ENCODE measurements around the gene ARHGAP6. TPM values are rescaled to one million over a fixed set of nuclear protein-coding genes. Genes with fewer than 3 reads are reported as not detected.

Gene ARHGAP6
- total and polyA plus RNA-seq, 4 donors: 5.1 to 19.5 (median 12.9) TPM

GRCh38 chrX:11111947-11112346 lies 553.8 kb downstream of the ARHGAP6 start:
- Histone ChIP-seq H3K27ac (ENCODE audit: low read depth in 1 of 2, low read length in 2 of 2) (peak overlapping the region in 1 of 2 donors; percentile 30), H3K4me3 (ENCODE audit: low read length in 2 of 2) (no peak overlapping the region), H3K9me3 (ENCODE audit: control insufficient read depth, low read length) (no peaks in the 10 kb centered on the region), H3K27me3 (ENCODE audit: control insufficient read depth in 1 of 2, insufficient read depth in 2 of 2, low read length in 1 of 2) (no peaks in the 10 kb centered on the region), H3K36me3 (ENCODE audit: control insufficient read depth in 1 of 2, insufficient read depth in 2 of 2, low read length in 1 of 2) (no peaks in the 10 kb centered on the region), H3K4me1 (ENCODE audit: control insufficient read depth in 1 of 2, insufficient read depth in 2 of 2, low read length in 2 of 2) (no peaks in the 10 kb centered on the region)
- 35 to 56% methylated on average over 9 of the region's 9 CpGs for WGBS, 2 donors
- DNase-seq: no peak
- no peak for ATAC-seq (ENCODE audit: low FRiP score)
- intact Hi-C loops (cut with DNase I): no loop called here

- WGBS, 2 donors: 0 to 35% methylated on average over 58 of the region's 58 CpGs
- DNase-seq (peak; percentile 89 to 93), ATAC-seq (ENCODE audit: low FRiP score) (peak; percentile 92)
- Histone ChIP-seq H3K9me3 (ENCODE audit: control insufficient read depth, low read length) (no peaks in the 10 kb centered on the region), H3K27me3 (ENCODE audit: control insufficient read depth in 1 of 2, insufficient read depth in 2 of 2, low read length in 1 of 2) (no peaks in the 10 kb centered on the region), H3K4me3 (ENCODE audit: low read length in 2 of 2) (peak within 1 kb of the TSS in 1 of 2 donors; percentile 72), H3K4me1 (ENCODE audit: control insufficient read depth in 1 of 2, insufficient read depth in 2 of 2, low read length in 2 of 2) (no peaks in the 10 kb centered on the region), H3K36me3 (ENCODE audit: control insufficient read depth in 1 of 2, insufficient read depth in 2 of 2, low read length in 1 of 2) (no peaks in the 10 kb centered on the region), H3K27ac (ENCODE audit: low read depth in 1 of 2, low read length in 2 of 2) (peak within 1 kb of the TSS in 1 of 2 donors; percentile 56)
- intact Hi-C loops (cut with DNase I): no loop called here
Observed at GRCh38 chrX:11111037-11111851, 554.5 kb downstream of the ARHGAP6 start, which contains the start of gene HCCS. HCCS (plus strand) TSS chrX:11111332; CDS start chrX:11112061, 729 bp downstream.

- H3K9me3 ChIP-seq (ENCODE audit: control insufficient read depth, low read length): no peaks in the 10 kb centered on the region
- H3K4me1 ChIP-seq (ENCODE audit: control insufficient read depth in 1 of 2, insufficient read depth in 2 of 2, low read length in 2 of 2): no peaks in the 10 kb centered on the region
- DNase-seq (no peak), ATAC-seq (ENCODE audit: low FRiP score) (no peak)
- WGBS, 2 donors: 87 to 94% methylated on average over 2 of the region's 2 CpGs
- no peaks in the 10 kb centered on the region for H3K36me3 ChIP-seq (ENCODE audit: control insufficient read depth in 1 of 2, insufficient read depth in 2 of 2, low read length in 1 of 2)
- intact Hi-C loops (cut with DNase I): loop anchor here in 1 of 2 donors (10.0 kb wide), 1 partner anchor 915 kb away; no protein-coding TSS in a partner anchor
- H3K27me3 ChIP-seq (ENCODE audit: control insufficient read depth in 1 of 2, insufficient read depth in 2 of 2, low read length in 1 of 2): no peaks in the 10 kb centered on the region
- no peak overlapping the region for H3K4me3 ChIP-seq (ENCODE audit: low read length in 2 of 2)
- no peak overlapping the region for H3K27ac ChIP-seq (ENCODE audit: low read depth in 1 of 2, low read length in 2 of 2)
Observed at GRCh38 chrX:11109968-11110367, 555.8 kb downstream of the ARHGAP6 start.

GRCh38 chrX:11108253-11108941 lies 557.3 kb downstream of the ARHGAP6 start:
- Histone ChIP-seq H3K27me3 (ENCODE audit: control insufficient read depth in 1 of 2, insufficient read depth in 2 of 2, low read length in 1 of 2) (no peaks in the 10 kb centered on the region), H3K4me1 (ENCODE audit: control insufficient read depth in 1 of 2, insufficient read depth in 2 of 2, low read length in 2 of 2) (no peaks in the 10 kb centered on the region), H3K9me3 (ENCODE audit: control insufficient read depth, low read length) (no peaks in the 10 kb centered on the region), H3K27ac (ENCODE audit: low read depth in 1 of 2, low read length in 2 of 2) (no peak overlapping the region), H3K36me3 (ENCODE audit: control insufficient read depth in 1 of 2, insufficient read depth in 2 of 2, low read length in 1 of 2) (no peaks in the 10 kb centered on the region), H3K4me3 (ENCODE audit: low read length in 2 of 2) (no peak overlapping the region)
- ATAC-seq (ENCODE audit: low FRiP score) (no peak), DNase-seq (no peak)
- intact Hi-C loops (cut with DNase I): loop anchor here in 1 of 2 donors (10.0 kb wide), 1 partner anchor 914 kb away; no protein-coding TSS in a partner anchor
- 80 to 96% methylated on average over 4 of the region's 4 CpGs for WGBS, 2 donors

GRCh38 chrX:11105080-11105479 lies 560.6 kb downstream of the ARHGAP6 start:
- intact Hi-C loops (cut with DNase I): loop anchor here in 1 of 2 donors (10.0 kb wide), 1 partner anchor 910 kb away; no protein-coding TSS in a partner anchor
- no peak overlapping the region for H3K27ac ChIP-seq (ENCODE audit: low read depth in 1 of 2, low read length in 2 of 2)

GRCh38 chrX:11103751-11104150 lies 562.0 kb downstream of the ARHGAP6 start:
- Histone ChIP-seq H3K4me3 (ENCODE audit: low read length in 2 of 2) (no peak overlapping the region), H3K9me3 (ENCODE audit: control insufficient read depth, low read length) (no peaks in the 10 kb centered on the region), H3K4me1 (ENCODE audit: control insufficient read depth in 1 of 2, insufficient read depth in 2 of 2, low read length in 2 of 2) (no peaks in the 10 kb centered on the region), H3K36me3 (ENCODE audit: control insufficient read depth in 1 of 2, insufficient read depth in 2 of 2, low read length in 1 of 2) (no peaks in the 10 kb centered on the region), H3K27ac (ENCODE audit: low read depth in 1 of 2, low read length in 2 of 2) (no peak overlapping the region), H3K27me3 (ENCODE audit: control insufficient read depth in 1 of 2, insufficient read depth in 2 of 2, low read length in 1 of 2) (no peaks in the 10 kb centered on the region)
- intact Hi-C loops (cut with DNase I): loop anchor here (5.0 to 10.0 kb wide), 3 partner anchors 481 to 911 kb away; partner anchors contain the start of gene MID1 (in 1 of the 2)
- DNase-seq: no peak
- 80 to 93% methylated on average over 2 of the region's 2 CpGs for WGBS, 2 donors
- ATAC-seq (ENCODE audit: low FRiP score): no peak

More at GRCh38 chrX:11105080-11105479, 560.6 kb downstream of the ARHGAP6 start:
- WGBS, 2 donors: 70 to 96% methylated on average over 4 of the region's 4 CpGs
- no peak overlapping the region for H3K4me3 ChIP-seq (ENCODE audit: low read length in 2 of 2)
- ATAC-seq (ENCODE audit: low FRiP score) (no peak), DNase-seq (no peak)
- no peaks in the 10 kb centered on the region for H3K36me3 ChIP-seq (ENCODE audit: control insufficient read depth in 1 of 2, insufficient read depth in 2 of 2, low read length in 1 of 2)
- H3K9me3 ChIP-seq (ENCODE audit: control insufficient read depth, low read length): no peaks in the 10 kb centered on the region
- no peaks in the 10 kb centered on the region for H3K27me3 ChIP-seq (ENCODE audit: control insufficient read depth in 1 of 2, insufficient read depth in 2 of 2, low read length in 1 of 2)
- no peaks in the 10 kb centered on the region for H3K4me1 ChIP-seq (ENCODE audit: control insufficient read depth in 1 of 2, insufficient read depth in 2 of 2, low read length in 2 of 2)

- no peak for DNase-seq
- 80 to 95% methylated on average over 3 of the region's 3 CpGs for WGBS, 2 donors
- no peaks in the 10 kb centered on the region for H3K9me3 ChIP-seq (ENCODE audit: control insufficient read depth, low read length)
- H3K36me3 ChIP-seq (ENCODE audit: control insufficient read depth in 1 of 2, insufficient read depth in 2 of 2, low read length in 1 of 2): no peaks in the 10 kb centered on the region
- H3K4me1 ChIP-seq (ENCODE audit: control insufficient read depth in 1 of 2, insufficient read depth in 2 of 2, low read length in 2 of 2): no peaks in the 10 kb centered on the region
- no peaks in the 10 kb centered on the region for H3K27me3 ChIP-seq (ENCODE audit: control insufficient read depth in 1 of 2, insufficient read depth in 2 of 2, low read length in 1 of 2)
- ATAC-seq (ENCODE audit: low FRiP score): no peak
- H3K27ac ChIP-seq (ENCODE audit: low read depth in 1 of 2, low read length in 2 of 2): no peak overlapping the region
- H3K4me3 ChIP-seq (ENCODE audit: low read length in 2 of 2): no peak overlapping the region
- intact Hi-C loops (cut with DNase I): loop anchor here (5.0 to 10.0 kb wide), 3 partner anchors 481 to 911 kb away; partner anchors contain the start of gene MID1 (in 1 of the 2)
Observed at GRCh38 chrX:11103006-11103405, 562.7 kb downstream of the ARHGAP6 start.

- H3K27me3 ChIP-seq (ENCODE audit: control insufficient read depth in 1 of 2, insufficient read depth in 2 of 2, low read length in 1 of 2): no peaks in the 10 kb centered on the region
- peak in 1 of 2 donors; percentile 49 for DNase-seq
- WGBS, 2 donors: 8 to 20% methylated on average over 10 of the region's 10 CpGs
- ATAC-seq (ENCODE audit: low FRiP score): no peak
- H3K36me3 ChIP-seq (ENCODE audit: control insufficient read depth in 1 of 2, insufficient read depth in 2 of 2, low read length in 1 of 2): no peaks in the 10 kb centered on the region
- H3K27ac ChIP-seq (ENCODE audit: low read depth in 1 of 2, low read length in 2 of 2): peak overlapping the region in 1 of 2 donors; percentile 76
- no peaks in the 10 kb centered on the region for H3K9me3 ChIP-seq (ENCODE audit: control insufficient read depth, low read length)
- H3K4me3 ChIP-seq (ENCODE audit: low read length in 2 of 2): no peak overlapping the region
- intact Hi-C loops (cut with DNase I): loop anchor here (5.0 to 10.0 kb wide), 3 partner anchors 478 to 908 kb away; partner anchors contain the start of gene MID1 (in 1 of the 2)
- H3K4me1 ChIP-seq (ENCODE audit: control insufficient read depth in 1 of 2, insufficient read depth in 2 of 2, low read length in 2 of 2): no peaks in the 10 kb centered on the region
Observed at GRCh38 chrX:11100281-11101035, 565.3 kb downstream of the ARHGAP6 start.
